Stimulated activated effector memory CD8-positive, alpha-beta T cell treated with anti-CD3 and anti-CD28 coated beads, Interleukin-12 subunit alpha, Interleukin-12 subunit beta, amount 100 ng/mL, for 72 hours (primary cell): Measurements from ENCODE around the gene IGF2BP3.

Source experiments
- ATAC-seq: fragments of 150-1000 bp; cut with Tn5 transposase; 2 replicates; pipeline ENCODE4 v1.10.0; 2021
- DNase-seq, 2 donors: peaks; one replicate each; pipeline ENCODE4 v3.0.0; 2021 to 2022; ENCODE audit warnings: low spot score in 2 of 2
- H3K27ac Mint-ChIP-seq: one replicate; pipeline ENCODE4 v1.8.0; 2022; ENCODE audit warnings: mild to moderate bottlenecking, mixed read lengths
- H3K36me3 Mint-ChIP-seq: one replicate; pipeline ENCODE4 v1.8.0; 2022; ENCODE audit warnings: mild to moderate bottlenecking, mixed read lengths
- H3K4me1 Mint-ChIP-seq: one replicate; pipeline ENCODE4 v1.8.0; 2022; ENCODE audit warnings: mixed read lengths
- H3K4me3 Mint-ChIP-seq: one replicate; pipeline ENCODE4 v1.8.0; 2022; ENCODE audit warnings: mild to moderate bottlenecking, mixed read lengths
- H3K9me3 Mint-ChIP-seq: one replicate; pipeline ENCODE4 v1.8.0; 2022; ENCODE audit warnings: mixed read lengths

Gene IGF2BP3

DNA sequence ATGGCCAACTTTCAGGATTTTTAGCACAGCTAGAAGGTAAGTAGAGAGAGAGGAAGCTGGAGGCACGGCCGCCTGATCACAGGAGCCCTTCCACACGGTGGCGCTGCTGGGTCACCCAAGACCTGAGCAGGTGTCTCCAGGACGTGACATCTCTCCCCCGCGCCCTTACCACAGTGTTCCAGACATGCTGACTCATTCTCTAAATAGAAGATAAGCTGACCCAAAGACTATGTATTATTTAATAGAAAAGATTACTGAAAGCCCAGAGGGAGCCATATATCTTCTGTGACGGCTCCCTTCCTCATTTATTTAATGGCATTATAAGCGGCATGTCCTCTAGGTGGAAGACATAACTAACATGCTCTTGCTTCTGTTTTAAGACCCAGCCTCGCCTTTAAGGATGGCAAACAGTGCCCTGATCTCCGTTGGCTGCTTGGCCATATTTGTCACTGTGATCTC is 197.1 kb downstream of the IGF2BP3 start:
- peak; percentile 96 for ATAC-seq

DNA sequence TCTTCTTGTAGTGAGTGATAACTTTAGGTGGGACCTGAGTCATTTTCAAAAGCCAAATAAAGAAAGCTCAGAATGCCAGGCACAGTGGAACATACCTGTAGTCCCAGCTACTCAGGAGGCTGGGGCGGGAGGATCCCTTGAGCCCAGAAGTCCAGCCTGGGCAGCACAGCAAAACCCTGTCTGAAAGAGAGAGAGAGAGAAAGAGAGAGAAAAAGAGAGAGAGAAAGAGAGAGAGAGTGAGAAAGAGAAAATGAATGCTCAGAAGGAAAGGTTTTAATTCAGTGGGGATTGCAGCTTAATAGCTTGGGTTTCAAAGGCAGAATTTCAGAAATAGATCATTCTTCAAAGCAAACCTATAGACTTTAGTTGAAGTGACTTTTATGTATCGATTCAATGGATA is 198.0 kb downstream of the IGF2BP3 start:
- Mint-ChIP-seq H3K9me3 (no peaks in the 10 kb centered on the region), H3K4me1 (peaks cover 10% of the 10 kb centered on the region), H3K36me3 (no peaks in the 10 kb centered on the region), H3K4me3 (no peak overlapping the region), H3K27ac (no peak overlapping the region)
- ATAC-seq (no peak), DNase-seq (no peak)

More for the DNA sequence above, 197.1 kb downstream of the IGF2BP3 start:
- Mint-ChIP-seq H3K4me3 (peak overlapping the region; percentile 37), H3K27ac (peak overlapping the region; percentile 23), H3K9me3 (no peaks in the 10 kb centered on the region), H3K4me1 (peaks cover 10% of the 10 kb centered on the region), H3K36me3 (no peaks in the 10 kb centered on the region)
- DNase-seq = peak; percentile 79 to 93

DNA sequence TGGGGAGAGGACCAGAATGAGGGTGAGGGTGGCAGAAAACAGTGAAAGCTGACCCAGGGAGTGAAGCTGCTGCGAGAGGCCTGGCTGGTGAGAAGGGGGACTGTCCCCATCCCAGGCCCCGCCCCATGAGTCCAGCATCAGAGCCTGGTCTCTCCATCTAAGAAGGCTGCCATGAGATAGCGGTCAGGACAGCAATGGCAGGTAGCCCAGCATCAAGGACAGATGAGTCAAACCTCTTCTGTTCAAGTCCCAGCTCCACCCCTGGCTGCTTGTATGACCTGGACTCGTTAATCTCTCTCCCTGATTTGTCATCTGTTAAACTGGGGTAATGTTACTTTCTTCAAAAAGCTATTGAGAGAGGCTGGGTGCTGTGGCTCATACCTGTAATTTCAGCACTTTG is 201.5 kb downstream of the IGF2BP3 start:
- Mint-ChIP-seq H3K4me1 (peaks cover 10% of the 10 kb centered on the region), H3K36me3 (no peaks in the 10 kb centered on the region), H3K27ac (no peak overlapping the region), H3K4me3 (no peak overlapping the region), H3K9me3 (no peaks in the 10 kb centered on the region)
- no peak for ATAC-seq
- DNase-seq = no peak

DNA sequence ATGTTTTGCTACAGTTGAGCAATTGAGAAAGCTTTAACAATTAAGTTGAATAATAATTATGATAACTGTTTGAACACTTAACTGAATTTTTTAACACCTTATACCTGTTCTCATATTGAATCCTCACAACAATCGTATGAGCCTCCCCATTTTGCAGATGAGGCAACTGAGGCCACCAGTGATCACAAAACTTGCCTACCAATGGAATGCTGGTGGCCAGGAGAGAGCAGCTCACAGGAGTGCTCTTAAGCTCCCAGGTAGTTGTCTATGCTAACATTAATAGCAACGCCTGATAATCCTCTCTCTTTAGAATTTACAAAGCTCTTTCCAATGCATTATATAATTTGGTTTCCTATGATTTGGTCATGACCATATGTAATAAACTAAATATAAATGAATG is 202.1 kb downstream of the IGF2BP3 start:
- DNase-seq = no peak
- peaks cover 4% of the 10 kb centered on the region for H3K4me1 Mint-ChIP-seq
- no peak for ATAC-seq
- no peak overlapping the region for H3K4me3 Mint-ChIP-seq
- H3K9me3 Mint-ChIP-seq = no peaks in the 10 kb centered on the region
- H3K27ac Mint-ChIP-seq = no peak overlapping the region
- no peaks in the 10 kb centered on the region for H3K36me3 Mint-ChIP-seq

DNA sequence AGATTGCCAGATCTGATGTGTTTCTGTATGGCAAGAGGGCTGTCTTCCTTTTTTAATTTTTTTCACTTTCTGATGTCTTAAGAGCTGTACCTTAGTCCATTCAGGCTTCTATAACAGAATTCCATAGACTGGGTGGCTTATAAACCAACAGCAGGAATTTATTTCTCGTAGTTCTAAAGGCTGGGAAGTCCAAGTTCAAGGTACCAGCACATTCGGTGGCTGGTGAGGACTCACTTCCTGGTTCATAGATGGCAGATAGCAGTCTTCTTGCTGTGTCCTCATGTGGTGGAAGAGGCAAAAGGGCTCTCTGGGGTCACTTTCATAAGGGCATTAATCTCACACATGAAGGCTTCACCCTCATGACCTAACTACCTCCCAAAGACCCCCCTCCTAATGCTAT is 202.9 kb downstream of the IGF2BP3 start:
- Mint-ChIP-seq H3K4me3 (no peak overlapping the region), H3K4me1 (no peaks in the 10 kb centered on the region), H3K27ac (no peak overlapping the region), H3K9me3 (no peaks in the 10 kb centered on the region), H3K36me3 (no peaks in the 10 kb centered on the region)
- DNase-seq = no peak
- ATAC-seq = no peak

DNA sequence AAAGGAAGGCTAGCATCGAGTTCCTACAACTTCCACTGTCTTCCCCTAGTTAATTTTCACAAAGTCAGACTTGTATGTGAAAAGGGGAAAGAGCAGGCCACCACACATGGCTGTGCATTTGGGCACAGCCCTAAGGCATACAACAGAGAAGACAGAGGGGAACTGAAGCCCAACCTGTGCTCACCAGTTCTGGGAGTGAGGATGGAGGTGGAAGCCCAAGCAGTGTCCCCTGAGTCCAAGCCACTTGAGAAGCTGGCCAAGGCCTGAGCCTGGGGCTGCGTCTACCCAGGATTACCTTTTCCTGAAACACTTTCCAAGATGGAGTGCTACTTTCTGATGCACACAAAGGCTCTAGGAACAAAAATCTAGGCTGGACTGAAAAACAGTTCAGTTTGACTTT is 203.4 kb downstream of the IGF2BP3 start:
- Mint-ChIP-seq H3K9me3 (no peaks in the 10 kb centered on the region), H3K27ac (no peak overlapping the region), H3K36me3 (no peaks in the 10 kb centered on the region), H3K4me1 (no peaks in the 10 kb centered on the region), H3K4me3 (no peak overlapping the region)
- ATAC-seq (no peak), DNase-seq (no peak)

DNA sequence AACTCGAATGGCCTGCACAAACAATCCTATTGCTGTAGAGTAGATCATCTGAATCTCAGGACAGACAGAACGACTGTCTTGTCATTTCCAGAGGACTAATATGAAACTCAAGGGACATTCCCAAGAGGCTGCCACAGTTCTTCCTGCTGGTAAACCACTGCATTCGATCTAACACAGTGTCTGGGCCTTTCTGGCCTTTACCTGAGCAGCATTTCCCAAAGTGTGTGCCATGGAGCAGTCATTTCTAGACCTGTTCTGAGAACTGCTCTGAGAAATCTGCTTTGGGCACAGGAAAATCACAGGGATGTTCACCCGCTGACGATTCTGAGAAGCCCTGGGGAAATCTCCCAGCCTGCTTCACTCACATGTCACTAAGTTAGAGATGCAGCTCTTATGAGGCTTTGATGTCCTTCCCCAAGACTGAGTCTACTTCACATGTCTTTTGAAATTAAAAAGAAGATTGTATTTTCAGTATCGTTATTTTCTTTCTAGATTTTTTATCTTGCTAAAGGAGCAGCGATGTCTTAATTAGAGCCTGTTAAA is 205.3 kb downstream of the IGF2BP3 start:
- Mint-ChIP-seq H3K4me1 (no peaks in the 10 kb centered on the region), H3K4me3 (no peak overlapping the region), H3K36me3 (no peaks in the 10 kb centered on the region), H3K9me3 (no peaks in the 10 kb centered on the region), H3K27ac (no peak overlapping the region)
- ATAC-seq (peak; percentile 45), DNase-seq (no peak)

DNA sequence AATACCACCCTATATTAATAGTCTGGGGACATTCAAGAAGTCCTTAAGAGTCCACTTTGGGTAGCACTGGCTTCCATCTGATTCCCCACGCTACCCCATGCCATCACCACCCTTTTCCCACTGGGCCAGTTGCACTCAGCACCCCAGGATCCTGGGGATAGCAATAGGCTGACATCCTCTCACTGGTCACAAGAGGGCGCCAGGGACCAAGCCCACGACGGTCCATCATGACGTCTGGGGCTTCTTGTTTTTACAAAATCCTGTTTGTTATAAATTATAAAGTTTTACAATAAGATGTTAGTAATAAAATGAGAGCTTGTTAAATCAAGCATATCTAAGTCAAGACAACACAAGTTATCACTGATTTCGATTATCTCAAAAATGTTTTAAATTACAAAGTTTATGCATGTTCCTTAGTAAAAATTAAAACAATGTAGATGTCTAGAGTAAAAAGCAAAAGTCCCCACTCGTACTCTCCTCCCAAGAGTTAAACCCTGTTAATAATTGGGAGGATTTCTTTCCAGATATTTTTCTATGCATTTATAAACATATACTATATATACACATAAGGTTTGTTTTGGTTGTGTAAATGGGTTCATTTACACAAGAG is 208.3 kb downstream of the IGF2BP3 start:
- Mint-ChIP-seq H3K4me1 (no peaks in the 10 kb centered on the region), H3K36me3 (no peaks in the 10 kb centered on the region), H3K4me3 (no peak overlapping the region), H3K9me3 (no peaks in the 10 kb centered on the region), H3K27ac (no peak overlapping the region)
- ATAC-seq (peak; percentile 83), DNase-seq (peak; percentile 41 to 66)

DNA sequence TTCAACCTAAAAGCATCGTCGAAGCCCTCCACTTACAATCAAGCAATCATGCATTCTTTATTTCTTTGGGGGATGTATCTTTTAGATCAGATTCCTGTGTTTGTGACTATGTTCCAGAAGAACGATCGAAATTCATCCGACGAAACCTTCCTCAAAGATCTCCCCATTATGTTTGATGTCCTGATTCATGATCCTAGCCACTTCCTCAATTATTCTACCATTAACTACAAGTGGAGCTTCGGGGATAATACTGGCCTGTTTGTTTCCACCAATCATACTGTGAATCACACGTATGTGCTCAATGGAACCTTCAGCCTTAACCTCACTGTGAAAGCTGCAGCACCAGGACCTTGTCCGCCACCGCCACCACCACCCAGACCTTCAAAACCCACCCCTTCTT is 209.9 kb downstream of the IGF2BP3 start:
- H3K36me3 Mint-ChIP-seq = no peaks in the 10 kb centered on the region
- H3K9me3 Mint-ChIP-seq = no peaks in the 10 kb centered on the region
- no peak overlapping the region for H3K27ac Mint-ChIP-seq
- H3K4me1 Mint-ChIP-seq = no peaks in the 10 kb centered on the region
- DNase-seq = no peak
- ATAC-seq = no peak
- no peak overlapping the region for H3K4me3 Mint-ChIP-seq
